GM18867 (cell line): ENCODE measurements around the gene FGF14.
A peak's percentile ranks its signal among the peaks of the same experiment; 100 is the strongest.

Experiments used
- ATAC-seq: cut with Tn5 transposase; IDR thresholded peaks from one replicate; pipeline ENCODE4 v1.9.1; 2021; ENCODE audit warnings: mild to moderate bottlenecking, moderate library complexity; ENCODE audit not compliant: unreplicated experiment

Gene FGF14

DNA sequence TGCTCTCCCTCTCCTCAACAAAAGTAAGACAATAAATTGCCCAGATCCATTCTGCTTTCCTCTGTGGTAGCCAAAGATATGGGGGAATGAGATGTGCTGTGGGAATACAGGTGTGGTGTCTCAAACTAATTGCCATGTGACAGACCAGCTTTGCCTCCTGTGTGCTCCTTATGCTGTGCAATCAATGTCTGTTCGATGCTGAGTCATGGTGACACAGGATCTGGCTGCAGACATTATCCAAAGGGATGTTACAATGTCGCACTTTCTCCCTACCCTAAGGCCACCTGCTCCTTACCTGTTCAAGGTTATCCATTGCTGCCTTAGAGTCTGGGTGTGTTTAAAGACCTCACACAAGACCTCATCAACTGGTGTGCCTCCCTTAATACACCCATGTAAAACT, 32.5 kb downstream of the FGF14 start:
- ATAC-seq: no peak

- no peak for ATAC-seq
These were observed 34.0 kb downstream of the FGF14 start for GRCh38 chr13:102367836-102368235.

GRCh38 chr13:102361113-102361512, 40.7 kb downstream of the FGF14 start:
- ATAC-seq: no peak

DNA sequence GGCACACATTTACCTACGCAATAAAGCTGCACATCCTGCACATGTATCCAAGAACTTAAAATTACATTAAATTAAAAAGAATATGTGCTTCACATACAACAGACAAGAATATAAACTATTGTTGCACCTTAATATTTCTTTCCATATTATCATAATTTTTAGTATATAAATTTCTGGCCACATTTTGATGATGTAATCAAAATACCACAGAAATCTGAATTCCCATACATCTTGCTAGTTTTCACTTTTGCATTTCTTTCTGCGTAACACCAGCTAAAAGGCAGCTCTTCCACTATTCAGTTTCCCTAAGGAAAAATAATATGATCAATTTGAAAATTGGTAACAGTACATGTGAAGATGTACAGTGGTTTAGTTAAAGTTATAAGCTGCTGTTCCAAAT, 42.6 kb downstream of the FGF14 start:
- ATAC-seq: no peak

DNA sequence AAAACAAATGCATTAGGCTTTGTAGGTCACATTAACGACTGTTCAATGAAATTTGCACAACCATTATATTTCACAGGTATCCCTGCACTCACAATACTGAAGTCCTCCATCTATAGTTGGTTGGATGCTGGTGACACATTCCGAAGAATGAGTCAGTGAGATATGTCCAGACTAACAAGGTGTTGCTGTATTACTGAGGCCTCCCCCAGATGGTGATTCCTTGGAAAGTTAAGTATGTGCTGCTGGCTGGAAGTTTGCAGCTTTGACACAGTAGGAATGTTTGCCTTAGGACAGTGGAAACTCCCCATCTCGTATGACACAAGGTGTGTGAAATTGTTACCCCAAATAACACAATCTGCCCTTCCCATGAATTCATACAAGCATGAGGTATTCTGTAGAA, 46.6 kb downstream of the FGF14 start:
- no peak for ATAC-seq

DNA sequence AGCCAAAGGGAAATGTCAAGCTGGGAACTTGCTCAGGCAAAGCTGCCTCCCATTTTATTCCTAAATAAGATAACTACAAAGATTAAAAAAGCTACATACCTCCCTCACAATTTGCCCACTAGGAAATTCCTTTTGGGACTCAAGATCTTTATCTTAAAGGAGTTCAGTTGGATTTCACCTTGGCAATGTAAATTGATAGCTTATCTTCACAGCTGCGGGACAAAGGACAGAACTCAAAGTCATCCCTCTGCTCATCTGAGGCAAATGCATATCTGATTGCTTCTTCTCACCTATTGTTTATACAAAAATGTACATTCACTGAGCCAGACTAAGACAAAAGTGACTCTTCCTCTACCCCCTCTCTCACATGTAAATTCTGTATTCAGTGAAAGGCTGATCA, 47.8 kb downstream of the FGF14 start:
- no peak for ATAC-seq

- no peak for ATAC-seq
These were observed 50.3 kb downstream of the FGF14 start for GRCh38 chr13:102351521-102351920.

- no peak for ATAC-seq
These were observed 54.4 kb downstream of the FGF14 start for GRCh38 chr13:102347490-102347889.

- ATAC-seq: no peak
These were observed 55.1 kb downstream of the FGF14 start for GRCh38 chr13:102346769-102347168.

DNA sequence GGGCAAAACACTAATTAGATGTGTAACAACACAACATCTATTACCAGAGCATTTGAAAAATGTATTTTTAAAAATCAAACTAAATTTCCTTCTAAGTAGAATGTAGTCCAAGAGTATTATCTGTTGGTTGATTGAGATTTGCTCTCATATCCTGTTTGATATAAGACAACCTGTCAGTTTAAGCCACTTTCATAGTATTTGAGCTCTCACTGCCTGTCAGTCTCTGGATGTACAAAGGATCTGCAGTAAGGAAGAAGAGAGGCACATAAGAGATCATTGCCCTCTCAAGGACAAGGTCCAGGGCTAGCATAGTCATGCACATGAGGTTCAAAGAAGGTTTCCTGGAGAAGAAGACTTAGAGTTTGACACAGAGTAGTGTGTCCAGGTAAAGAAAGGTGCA, 57.4 kb downstream of the FGF14 start:
- ATAC-seq: no peak

- ATAC-seq: no peak
These were observed 68.3 kb downstream of the FGF14 start for GRCh38 chr13:102333320-102334198.

DNA sequence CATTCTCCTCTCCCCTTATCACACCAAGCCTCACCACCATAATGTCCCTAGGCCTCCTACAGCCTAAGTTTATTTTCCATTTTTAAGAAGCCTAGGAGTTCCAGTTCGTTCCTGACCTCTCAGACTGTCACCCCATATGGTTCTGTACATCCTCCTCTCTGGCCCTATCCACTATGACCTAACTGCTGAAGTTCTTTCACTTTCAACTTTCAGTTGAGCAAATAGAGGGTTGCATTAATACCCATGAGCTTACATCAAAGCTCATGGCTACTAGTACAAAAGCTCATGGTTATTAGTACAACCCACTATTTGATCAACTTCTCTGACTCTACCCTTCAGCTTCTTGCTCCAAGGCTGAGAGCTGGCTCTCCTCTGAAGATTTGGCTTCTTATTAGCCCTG, 72.9 kb downstream of the FGF14 start:
- peak; percentile 92 for ATAC-seq

DNA sequence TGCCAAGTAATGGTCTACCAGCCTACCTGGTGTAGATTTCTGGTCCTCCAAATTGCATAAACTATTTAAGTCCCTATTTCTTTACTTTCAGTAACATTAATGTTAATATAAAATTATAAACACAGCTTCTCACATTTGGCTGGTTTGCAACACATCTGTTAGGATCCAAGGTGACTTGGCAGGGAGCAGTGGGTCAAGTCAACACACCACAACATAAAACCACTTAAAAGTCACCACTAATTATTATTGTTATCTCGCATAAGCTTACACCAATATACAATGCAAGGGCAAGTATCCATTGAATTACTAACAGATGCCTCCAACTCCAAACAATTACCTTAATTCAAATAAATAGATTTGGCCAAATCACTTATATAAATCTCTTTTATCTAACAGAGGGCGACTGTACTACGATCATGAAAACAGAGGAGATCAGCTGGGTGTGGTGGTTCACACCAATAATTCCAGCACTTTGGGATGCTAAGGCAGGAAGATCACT, 74.7 kb downstream of the FGF14 start:
- ATAC-seq: no peak

DNA sequence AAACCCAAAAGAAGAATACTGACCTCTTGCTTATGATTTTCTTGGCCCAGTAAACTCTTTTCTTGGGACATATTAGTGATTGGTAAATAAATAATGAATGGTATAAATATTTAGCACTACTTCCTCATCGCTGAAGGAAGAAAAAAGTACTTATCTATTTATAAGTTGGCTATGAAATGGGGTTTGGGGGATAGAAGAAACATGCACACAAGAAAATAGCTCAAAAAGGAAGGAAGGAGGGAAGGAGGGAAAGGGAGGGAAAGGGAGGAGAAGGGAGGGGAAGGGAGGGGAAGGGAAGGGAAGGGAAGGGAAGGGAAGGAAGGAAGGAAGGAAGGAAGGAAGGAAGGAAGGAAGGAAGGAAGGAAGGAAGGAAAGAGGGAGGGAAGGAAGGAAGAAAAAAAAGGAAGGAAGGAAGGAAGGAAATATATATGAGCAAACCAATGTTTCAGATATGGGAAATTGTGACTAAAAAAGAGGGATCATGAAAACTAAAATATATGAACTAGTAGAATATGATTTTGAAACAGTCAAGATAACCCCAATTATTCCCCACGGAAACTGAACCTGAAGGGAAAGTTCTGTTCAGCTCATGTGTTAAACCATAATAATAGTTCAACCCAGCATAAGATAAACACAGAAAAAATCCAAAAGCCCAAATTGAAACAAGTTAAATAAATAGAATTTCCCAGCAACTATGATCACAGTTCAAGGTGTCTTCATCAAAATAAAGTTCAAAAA, 75.3 kb downstream of the FGF14 start:
- no peak for ATAC-seq

DNA sequence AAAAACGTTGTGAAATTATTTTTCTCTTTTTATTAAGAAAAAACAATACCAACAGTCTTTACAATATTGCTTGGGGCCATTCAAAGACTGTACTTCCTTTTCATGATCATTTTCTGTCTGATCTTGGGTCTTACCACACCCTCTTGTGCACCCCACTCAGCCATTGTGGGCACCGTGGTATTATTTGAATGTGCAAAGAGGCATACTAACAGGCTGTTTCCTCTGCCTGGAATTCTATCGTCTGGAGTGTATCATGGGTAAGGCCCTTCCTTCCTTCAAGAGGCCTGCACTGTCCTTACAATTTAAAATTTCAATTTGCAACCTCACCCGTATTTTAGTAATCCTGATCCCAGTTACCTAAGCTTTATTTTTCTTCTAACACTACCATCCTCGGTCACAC, 76.5 kb downstream of the FGF14 start:
- no peak for ATAC-seq

GRCh38 chr13:102323505-102323904, 78.3 kb downstream of the FGF14 start:
- ATAC-seq: no peak

DNA sequence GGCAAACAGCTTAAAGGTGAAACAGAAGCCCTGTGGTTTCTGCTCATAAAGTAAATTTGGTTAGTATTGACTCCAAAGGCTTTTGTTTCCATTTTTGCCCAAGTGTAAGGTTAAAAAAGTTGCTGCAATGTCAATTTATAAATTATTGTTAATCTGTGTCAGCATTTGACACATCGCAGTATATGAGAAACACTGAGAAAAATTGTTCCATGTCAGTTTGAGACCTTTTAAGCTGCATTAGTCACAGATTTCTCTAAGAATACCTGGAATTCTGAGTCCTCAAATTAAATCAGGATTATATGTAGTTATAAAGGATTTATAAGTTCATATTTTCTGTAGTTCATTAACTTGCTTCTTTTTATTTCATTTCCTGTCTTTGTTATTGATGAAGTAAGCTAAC, 78.8 kb downstream of the FGF14 start:
- ATAC-seq: no peak

GRCh38 chr13:102322211-102322610, 79.6 kb downstream of the FGF14 start:
- ATAC-seq: no peak

DNA sequence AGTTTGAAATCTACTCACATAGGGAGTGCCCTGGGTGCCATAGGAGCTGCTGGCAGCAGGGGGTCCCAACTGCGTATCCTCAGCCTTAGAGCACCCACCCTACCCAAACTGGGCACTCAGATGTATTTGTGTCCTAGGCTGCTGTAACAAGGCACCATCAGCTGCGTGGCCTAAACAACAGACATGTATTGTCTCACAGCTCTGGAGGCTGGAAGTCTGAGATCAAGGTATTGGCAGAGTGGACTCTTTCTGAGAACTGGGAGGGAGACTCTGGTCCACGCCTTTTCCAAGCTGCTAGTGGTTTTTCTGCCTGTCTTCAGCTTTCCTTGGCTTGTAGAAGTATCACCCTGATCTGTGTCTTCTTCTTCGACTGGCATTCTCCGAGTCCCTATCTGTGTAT, 83.6 kb downstream of the FGF14 start:
- ATAC-seq: no peak

- ATAC-seq: no peak
These were observed 84.3 kb downstream of the FGF14 start for GRCh38 chr13:102317593-102317992.

GRCh38 chr13:102316732-102317131, 85.1 kb downstream of the FGF14 start:
- ATAC-seq: no peak

DNA sequence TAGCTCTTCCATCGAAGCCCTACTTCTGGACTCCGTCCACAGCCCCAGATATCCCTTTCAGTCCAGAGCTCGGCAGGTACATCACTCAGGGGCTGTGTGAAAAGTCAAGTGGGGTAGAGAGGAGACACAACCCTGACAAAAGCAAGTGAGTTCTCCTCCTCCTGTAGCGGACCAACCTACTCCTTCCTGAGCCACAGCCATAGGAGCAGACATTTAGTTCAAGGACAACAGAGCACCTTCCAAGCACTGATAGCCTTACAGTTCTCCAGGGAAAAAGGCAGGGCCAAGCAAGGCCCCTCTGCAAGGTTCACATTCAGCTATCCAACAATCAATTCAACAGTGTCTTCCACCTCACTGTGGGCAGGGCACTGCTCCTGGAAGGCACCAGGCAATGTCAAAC, 89.0 kb downstream of the FGF14 start:
- no peak for ATAC-seq
